Activated effector memory CD4-positive, alpha-beta T cell treated with anti-CD3 and anti-CD28 coated beads, Interleukin-2, amount 50 U/mL, for 16 hours (primary cell): ENCODE data around the gene TRPM1.

Source experiments
- DNase-seq: peaks from one replicate; pipeline ENCODE4 v3.0.0-alpha.2; 2020

Gene TRPM1

GRCh38 chr15:31046759-31047359 is 54.7 kb downstream of the TRPM1 start:
- DNase-seq: no peak

GRCh38 chr15:31045606-31046005 is 55.9 kb downstream of the TRPM1 start:
- no peak for DNase-seq

- no peak for DNase-seq
Observed at GRCh38 chr15:31042751-31043150, 58.8 kb downstream of the TRPM1 start.

- no peak for DNase-seq
Observed at GRCh38 chr15:31041610-31042009, 59.9 kb downstream of the TRPM1 start.

- no peak for DNase-seq
Observed at GRCh38 chr15:31040611-31041010, 60.9 kb downstream of the TRPM1 start.

- no peak for DNase-seq
Observed at GRCh38 chr15:31039961-31040360, 61.6 kb downstream of the TRPM1 start.

GRCh38 chr15:31037731-31038477 is 63.6 kb downstream of the TRPM1 start:
- DNase-seq: no peak

GRCh38 chr15:31036783-31037182 is 64.7 kb downstream of the TRPM1 start:
- DNase-seq: no peak

- DNase-seq: no peak
Observed at GRCh38 chr15:31035610-31036009, 65.9 kb downstream of the TRPM1 start.

GRCh38 chr15:31034152-31034551 is 67.4 kb downstream of the TRPM1 start:
- no peak for DNase-seq

GRCh38 chr15:31032961-31033371 is 68.6 kb downstream of the TRPM1 start:
- no peak for DNase-seq

- no peak for DNase-seq
Observed at GRCh38 chr15:31031471-31032067, 70.0 kb downstream of the TRPM1 start.

GRCh38 chr15:31027910-31028578 is 73.5 kb downstream of the TRPM1 start:
- DNase-seq: no peak

GRCh38 chr15:31025996-31026395 is 75.5 kb downstream of the TRPM1 start:
- DNase-seq: no peak

- DNase-seq: no peak
Observed at GRCh38 chr15:31024979-31025378, 76.5 kb downstream of the TRPM1 start.

GRCh38 chr15:31024330-31024729 is 77.2 kb downstream of the TRPM1 start:
- no peak for DNase-seq

GRCh38 chr15:31023841-31024240 is 77.7 kb downstream of the TRPM1 start:
- no peak for DNase-seq

- no peak for DNase-seq
Observed at GRCh38 chr15:31021067-31021665, 80.4 kb downstream of the TRPM1 start.

GRCh38 chr15:31020542-31020941 is 81.0 kb downstream of the TRPM1 start:
- no peak for DNase-seq

GRCh38 chr15:31019986-31020385 is 81.5 kb downstream of the TRPM1 start:
- DNase-seq: no peak

GRCh38 chr15:31017311-31017710 is 84.2 kb downstream of the TRPM1 start:
- DNase-seq: no peak

GRCh38 chr15:31016446-31016915 is 85.0 kb downstream of the TRPM1 start:
- no peak for DNase-seq

- DNase-seq: no peak
Observed at GRCh38 chr15:31014608-31014925, 87.0 kb downstream of the TRPM1 start.
